Activated T-cell treated with anti-CD3 and anti-CD28 coated beads, Interleukin-2, amount 50 U/mL, for 48 hours (primary cell): ENCODE measurements around the gene C9orf85.
"Not testable (repeated sequence)": the region's sequence is repeated elsewhere in the genome, so short reads cannot be mapped to it uniquely, and the experiment has no call there.

Experiments used
- DNase-seq, 2 experiments: peaks; one replicate each; pipeline ENCODE4 v3.0.0-alpha.2; 2020

The C9orf85 gene, protein sequence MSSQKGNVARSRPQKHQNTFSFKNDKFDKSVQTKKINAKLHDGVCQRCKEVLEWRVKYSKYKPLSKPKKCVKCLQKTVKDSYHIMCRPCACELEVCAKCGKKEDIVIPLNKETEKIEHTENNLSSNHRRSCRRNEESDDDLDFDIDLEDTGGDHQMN

DNA sequence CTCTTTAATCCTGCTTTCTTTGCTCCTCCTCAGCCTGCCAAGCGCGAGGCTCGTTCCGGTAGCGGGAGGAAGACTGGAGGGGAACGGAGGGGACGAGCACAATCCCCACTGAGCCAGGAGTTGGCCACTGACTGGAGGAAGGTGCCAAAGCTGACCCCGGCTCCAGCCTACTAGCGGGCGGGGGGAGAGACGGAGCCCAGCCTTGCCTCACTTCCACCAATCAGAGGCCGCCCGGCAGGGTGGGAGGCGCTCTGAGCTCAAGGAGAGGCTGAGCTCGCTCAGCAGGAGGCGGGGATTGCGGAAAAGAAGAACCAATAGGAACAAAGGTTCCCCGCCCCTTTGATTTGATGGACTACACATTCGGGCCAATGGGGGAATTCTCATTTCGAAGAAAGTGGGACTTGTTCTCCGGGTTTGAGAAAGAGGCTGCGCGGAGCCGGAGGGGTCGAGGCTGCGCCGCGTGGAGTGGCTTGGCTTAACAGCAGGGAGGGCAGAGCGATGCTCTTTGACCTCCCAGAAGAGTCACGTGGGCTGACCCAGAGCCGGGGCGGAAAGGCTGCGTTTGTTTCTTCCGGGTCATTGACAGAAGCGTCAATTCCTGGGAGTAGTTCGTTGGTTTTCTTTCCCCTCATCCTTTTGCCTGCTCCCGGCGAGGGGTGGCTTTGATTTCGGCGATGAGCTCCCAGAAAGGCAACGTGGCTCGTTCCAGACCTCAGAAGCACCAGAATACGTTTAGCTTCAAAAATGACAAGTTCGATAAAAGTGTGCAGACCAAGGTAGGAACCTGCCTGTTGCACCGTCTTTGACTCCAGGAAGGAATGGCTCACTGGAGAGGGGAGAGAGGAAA, at the start of gene C9orf85, which contains the start of gene ABHD17B:
Gene C9orf85 (plus strand): TSS at position 579 of the 847 bp plus-strand sequence. CDS start 96 bp downstream, at position 675.
Gene ABHD17B (minus strand): TSS at position 133 of the 847 bp plus-strand sequence. CDS start 36,113 bp downstream, outside the sequence.
- DNase-seq: peak; percentile 96

DNA sequence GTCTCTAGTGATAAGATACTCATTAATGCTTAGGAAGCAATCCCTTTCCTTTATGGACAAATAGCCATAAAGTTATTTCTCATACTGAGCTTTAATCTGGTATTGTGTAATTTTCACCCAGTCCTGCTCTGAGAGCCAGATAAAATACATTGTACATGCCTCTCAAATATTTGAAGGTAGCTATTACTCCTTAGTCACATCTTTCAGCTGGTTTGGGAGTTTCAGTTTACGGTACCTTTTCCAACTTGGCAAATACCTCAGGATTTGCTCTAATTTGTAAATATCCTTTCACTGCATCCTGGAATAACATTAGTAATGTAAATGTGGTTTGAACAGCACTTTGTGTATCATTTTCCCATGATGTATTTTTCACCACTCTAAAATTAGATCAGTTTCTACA, 47.8 kb upstream of the C9orf85 start:
- DNase-seq: no peak

DNA sequence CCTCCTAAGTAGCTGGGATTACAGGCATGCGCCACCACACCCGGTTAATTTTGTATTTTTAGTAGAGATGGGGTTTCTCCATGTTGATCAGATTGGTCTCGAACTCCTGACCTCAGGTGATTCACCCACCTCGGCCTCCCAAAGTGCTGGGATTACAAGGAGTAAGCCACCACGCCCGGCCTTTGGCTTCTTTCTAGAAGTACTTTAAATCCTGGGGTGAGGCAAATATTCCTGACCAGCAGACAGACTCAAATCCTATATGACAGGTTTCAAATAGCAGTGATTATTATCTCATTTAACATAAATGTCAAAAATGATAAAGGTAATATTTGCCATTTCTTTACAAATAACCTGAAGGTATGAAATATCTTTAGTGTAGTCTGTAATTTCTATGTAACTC, 36.1 kb upstream of the C9orf85 start:
- DNase-seq: no peak

DNA sequence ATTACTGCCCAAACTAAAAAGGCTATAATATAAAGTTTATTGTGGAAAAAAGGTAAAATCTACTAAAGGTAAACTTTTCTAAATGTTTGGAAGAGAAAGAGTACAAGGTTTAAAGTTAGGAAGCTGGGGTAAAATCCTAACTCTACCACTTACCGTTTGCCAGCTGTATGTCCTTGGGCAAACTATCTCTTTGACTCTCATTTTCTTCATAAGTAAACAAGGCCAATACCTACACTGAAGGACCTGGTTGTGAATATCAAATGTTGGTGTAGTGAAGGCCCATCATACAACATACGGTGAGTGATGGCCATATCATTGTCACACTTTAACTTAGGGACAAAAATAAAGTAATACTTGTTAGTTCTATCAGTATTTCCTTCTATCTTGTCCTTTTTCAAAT, 35.3 kb upstream of the C9orf85 start:
- DNase-seq: no peak

DNA sequence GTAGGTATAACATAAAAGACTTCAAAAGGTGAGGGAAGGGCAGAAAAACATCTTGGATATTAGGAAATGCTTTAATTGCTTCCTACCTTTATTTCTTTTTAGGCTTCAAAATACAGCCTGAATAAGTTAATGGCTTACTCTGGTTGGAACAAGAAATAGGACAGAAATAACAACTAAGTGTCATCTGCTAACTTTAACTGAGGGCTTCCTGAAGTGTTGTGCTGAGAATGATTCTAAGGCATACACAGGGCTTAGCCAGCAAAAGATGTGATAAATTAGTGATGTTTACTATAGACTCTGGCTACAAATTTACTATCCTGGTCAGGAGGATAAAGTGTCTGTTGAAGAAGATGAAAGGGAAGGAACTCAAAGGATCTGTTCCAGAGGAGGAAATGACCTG, 34.6 kb upstream of the C9orf85 start:
- DNase-seq: no peak

DNA sequence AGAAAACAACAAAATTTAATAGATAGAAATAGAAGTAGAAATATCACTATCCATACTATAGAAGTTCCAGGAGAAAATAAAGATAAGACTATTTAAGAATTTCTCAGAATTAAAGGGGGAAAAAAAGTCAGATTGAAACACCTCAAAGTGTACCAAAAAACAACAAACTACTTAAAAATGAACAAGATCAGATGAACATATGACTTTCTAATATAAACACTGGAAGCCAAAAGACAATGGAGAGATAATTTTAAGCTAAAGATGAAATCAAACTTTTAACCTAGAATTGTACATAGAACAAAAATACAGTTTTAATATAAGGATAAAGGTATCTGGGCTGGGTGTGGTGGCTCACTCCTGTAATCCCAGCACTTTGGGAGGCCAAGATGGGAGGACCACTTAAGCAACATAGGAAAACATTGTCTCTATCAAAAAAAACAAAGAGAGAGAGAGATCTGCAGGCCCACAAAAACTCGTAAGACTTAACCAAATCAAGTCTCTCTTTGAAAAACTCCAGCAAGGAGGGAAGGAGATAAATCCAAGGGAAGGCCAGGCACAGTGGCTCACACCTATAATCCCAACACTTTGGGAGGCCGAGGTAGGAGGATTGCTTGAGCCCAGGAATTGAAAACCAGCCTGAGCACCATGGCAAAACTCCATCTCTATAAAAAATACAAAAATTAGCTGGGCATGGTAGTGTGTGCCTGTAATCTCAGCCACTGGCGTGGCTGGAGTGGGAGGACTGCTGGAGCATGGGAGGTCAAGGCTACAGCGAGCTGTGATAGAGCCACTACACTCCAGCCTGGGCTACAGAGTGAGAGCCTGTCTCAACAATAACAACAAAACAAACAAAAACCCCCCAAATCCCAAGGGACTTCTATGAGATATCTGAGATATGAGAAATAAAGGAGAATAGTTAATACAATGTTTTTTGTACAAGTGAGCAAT, 32.8 kb upstream of the C9orf85 start:
- no peak for DNase-seq

DNA sequence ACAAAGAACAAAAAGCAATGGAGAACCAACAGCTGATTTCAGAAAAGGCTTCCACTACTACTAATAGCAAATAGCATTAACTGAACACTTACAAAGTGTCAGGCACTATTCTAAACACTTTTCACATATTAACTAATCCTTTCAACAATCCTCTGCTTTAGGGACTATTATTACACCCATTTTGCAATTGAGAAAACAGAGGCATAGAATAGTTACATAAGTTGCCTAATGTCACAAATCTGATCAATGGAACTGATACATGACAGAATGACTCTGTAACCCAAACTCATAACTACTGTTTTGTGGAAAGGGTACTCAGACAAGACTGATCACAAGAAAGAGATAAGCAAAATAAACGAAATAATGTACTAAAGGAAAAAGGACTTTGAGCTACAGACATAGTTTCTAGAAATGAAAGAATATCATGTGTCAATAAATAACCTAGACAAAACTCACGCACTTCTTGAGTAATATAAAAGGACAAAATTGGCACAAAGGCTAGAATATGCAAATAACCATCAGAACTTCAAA, 31.7 kb upstream of the C9orf85 start:
- DNase-seq: no peak

DNA sequence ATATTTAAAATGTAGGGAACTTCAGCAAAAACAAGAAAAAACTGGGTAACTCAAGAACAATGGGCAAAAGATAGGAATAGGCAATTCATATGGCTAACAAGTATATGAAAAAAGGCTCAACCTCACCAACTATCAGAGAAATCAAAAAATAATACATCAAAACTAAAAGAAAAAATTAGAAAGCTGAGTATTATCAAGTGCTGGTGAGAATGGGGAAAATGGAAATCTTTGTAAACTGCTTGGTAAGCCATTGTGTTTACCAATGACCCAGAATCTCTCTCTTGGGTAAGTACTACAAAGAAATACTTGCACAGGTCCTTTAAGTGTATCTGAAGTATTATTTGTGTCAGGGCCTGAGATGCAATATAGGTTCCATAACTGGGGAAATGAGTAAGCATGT, 27.4 kb upstream of the C9orf85 start:
- no peak for DNase-seq

DNA sequence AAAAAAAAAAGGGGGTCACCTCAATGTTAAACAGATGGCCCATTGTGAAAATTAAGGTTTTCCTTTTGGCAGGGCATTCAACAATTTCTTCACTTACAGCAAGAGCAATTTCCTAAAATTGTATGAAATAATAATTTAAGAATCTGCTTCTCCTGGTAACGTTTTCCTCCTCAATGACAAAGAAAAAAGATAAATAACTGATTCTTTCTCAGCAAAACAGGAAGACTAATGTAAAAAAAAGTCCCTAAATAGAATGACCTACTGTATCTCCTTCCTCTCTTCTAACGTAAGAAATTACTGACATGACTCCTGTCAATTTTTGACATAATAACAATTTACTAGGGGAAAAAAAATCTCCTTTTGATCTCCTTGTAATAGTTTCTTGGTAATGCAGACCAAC, 26.0 kb upstream of the C9orf85 start:
- no peak for DNase-seq

DNA sequence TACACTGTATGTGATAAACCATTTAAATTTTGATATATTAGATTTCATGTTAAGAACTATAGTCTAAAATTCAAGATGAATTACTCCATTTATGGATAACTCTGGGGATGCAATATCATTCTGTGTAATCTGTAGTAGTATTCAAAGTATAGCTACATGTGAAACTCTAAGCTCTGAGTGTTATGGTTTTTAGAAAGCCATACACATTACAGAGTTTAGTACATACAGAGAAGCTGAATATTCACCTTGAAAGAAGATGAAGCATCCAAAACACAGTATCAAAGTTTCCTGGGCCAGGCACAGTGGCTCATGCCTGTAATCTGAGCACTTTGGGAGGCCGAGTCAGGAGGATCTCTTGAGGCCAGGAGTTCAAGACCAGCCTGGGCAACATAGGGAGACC, 25.4 kb upstream of the C9orf85 start:
- peak in 1 of 2 experiments; percentile 27 for DNase-seq

DNA sequence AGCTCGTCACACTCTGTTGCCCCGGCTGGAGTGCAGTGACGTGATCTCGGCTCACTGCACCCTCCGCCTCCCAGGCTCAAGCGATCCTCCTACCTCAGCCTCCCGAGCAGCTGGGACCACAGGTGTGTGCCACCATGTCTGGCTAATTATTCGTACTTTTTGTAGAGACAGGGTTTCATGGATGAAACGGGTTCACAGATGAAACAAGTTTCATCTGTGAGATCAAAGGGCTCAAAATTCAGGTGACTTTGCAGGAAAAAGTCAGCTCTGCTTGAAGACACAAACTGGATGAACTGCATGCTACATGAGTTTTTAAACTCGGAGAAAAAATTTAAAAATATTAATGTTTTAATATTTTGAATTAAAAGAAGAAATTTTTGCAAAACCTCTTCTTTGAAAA, 24.9 kb upstream of the C9orf85 start:
- DNase-seq: no peak

DNA sequence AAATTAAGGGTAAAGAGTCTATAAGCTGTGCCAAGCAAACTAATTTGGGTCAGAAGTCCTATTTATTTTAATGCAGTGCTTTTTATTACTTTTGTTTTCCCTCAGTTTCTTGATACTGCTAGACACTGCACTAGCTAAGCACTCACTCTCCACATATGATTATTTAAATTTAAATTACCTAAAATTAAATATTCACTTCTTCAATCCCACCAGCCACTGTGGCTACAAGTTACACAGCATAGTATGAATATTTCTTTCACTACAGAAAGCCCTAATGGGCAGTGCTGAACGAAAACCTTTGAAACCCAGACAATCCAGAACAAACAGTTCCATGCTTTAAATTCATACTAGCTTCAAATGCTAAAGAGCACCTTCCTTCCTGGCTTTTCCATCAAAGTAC, 24.1 kb upstream of the C9orf85 start:
- no peak for DNase-seq

DNA sequence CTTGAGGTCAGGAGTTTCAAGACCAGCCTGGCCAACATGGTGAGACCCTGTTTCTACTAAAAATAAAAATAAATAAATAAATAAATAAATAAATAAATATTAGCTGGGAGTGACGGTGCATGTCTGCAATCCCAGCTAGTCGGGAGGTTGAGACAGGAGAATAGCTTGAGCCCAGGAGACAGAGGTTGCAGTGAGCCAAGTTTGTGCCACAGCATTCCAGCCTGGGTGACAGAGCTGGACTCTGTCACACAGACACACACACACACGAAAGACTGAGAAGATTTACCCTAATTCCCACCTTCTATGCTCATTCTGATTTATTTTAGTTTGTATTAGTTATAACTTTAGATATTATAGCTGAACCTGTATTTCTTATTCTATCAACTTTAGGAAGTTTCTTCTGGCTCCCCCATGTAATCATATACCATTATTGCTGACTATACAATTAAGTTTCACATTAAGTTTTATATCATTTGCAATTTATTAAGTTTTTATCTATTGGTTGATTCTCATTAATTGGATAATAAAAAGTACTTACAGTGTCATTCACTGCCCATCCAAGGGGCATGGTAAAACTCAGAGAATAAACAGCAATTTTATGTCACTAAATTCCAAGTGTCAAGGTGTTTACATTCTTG, 21.3 kb upstream of the C9orf85 start:
- no peak for DNase-seq

DNA sequence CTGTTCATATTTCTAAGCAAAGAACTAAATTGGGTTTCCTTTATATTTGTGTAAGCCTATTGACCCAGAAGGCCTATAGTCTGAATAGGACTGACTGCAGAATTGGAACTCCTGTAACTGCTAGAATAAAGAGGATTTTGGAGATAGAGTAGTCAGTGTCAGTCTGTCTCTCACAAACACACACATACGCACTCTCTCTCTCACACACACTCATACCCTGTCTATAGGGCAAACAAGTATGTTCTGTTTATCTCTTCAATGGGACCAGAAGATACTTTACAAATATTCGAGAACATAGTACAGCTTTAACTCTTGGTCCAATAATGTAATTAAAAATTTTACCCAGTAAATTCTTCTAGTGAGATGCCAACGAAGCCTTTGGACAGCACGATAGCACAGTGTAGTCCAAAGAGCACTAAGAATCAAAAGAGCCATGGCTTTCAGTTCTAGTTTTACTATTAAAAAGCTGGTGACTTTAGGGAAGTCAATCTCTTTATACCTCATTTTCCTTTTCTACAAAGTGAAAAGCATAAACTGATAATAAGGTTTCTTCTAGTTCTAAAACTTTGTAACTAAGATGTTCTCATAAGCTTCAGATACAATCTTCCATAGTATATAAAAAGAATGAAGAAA, 19.8 kb upstream of the C9orf85 start:
- DNase-seq: no peak

DNA sequence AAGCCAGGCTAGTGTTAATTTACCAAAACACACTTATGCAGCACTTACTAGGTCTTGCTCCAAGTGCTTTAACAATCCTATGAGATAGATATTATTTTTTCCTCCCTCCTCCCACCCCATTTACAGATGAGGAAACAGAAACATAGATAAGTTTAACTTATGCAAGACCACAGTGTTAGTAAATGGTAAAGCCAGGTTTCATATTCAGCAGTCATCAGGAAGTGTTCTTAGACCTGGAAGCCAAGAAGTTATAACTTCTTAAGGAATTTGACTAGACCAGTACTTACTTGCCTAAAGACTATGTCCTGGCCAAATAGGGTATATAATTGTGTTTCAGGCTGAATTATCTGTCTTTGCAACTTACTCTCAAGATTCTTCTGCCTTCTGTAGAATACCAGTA, 16.3 kb upstream of the C9orf85 start:
- no peak for DNase-seq

DNA sequence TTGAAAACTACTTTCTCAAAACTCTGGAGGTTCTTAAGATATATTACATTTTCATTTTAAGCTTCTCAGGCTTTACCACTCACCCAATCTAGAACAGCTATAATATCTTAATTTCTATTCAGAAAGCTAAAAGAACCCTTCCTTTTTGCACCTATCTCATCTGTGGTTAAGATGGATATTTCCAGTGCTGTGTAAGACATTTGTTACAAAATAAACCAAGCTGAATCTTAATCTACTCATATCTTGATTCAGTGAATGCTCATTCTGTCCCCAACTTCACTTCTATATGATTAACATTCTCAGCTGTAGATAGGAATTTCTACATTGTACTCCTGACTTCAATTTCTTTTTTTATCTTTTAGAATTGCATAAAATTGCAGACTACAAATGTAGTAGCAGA, 15.5 kb upstream of the C9orf85 start:
- no peak for DNase-seq

DNA sequence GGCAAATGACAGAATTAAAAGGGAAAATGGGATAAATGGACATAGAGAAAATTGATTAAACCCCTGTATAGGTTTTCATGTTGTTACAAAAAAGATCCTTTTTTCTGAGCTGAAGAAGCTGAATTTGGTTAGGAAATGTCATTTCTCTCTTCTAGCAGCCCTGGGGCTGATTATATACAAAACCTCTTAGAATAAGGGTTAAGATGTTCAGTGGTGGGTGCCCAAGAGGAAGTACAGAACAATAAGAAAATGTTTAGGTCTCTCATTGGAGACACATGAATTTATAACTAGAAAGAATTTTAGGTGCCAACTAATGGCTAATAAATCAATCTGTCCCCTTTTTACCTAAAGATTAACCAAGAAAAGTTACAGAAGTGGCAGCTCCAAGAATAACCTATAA, 14.7 kb upstream of the C9orf85 start:
- DNase-seq: no peak

DNA sequence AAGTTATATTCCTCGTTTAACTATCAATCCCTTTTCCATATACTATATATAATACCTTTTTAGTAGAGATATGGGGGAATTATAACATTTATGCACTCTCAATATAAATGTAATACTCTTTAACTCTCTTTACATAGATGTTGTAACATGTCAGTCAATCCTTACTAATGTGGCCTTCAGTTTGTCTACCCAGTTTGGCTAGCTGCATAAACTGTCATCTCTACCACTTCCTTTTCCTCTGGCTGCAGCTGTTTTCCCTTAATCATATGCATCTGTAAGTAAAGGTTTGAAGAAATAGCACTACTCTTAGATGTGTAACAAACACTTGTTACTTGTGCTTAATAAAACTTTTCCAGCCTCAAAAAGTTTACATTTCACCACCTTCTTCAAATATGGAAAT, 13.9 kb upstream of the C9orf85 start:
- DNase-seq: no peak

DNA sequence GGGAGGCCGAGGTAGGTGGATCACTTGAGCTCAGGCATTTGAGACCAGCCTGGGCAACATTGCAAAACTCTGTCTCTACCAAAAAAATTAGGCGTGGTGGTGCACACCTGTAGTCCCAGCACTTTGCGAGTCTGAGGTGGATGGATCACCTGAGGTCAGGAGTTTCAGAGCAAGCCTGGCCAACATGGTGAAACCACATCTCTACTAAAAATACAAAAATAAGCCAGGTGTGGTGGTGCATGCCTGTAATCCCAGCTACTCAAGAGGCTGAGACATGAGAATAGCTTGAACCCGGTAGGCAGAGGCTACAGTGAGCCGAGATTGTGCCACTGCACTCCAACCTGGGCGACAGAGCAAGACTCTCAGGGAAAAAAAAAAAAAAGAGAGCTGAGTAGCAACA, 12.7 kb upstream of the C9orf85 start:
- DNase-seq: not testable (repeated sequence)

DNA sequence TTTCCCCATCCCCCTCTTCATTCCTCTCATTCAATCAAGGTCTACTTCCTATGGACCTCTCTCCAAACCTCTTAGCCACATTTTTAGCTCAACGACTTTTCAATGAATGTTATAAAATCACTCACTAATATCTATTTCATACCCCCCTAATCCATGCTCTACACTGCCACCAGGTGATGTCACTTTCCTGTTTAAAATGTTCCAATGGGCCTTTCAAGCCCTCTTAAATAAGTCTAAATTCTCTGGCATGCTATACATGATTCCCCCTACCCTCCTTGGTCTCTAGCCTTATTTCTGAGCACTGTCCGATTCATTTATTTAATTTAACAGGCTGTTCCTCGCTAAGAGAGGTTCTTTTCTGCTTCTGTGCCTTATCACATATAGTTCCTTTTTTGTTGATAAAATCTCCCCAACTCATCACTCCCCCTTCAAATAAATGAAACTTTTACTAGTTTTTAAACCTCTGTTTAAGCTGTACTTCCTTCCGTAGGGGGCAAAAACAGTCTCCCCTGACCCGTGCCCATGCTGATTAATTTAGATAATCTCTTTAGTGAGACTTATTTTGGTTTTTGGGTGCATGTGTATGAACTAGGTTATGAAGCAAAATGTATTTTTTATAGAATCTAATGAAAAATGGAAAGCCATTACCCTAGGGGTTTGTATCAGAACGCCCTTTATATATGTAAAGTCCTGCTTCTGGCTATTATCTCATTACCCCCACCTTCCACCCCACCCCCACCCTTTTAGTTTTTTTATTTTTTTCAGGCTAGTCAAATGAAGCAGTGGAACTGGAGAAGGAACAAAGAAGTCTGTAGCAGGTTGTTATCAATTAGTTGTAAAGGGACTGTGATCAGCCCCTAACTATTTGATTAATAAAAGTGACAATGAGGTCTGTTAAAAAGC, 9.5 kb upstream of the C9orf85 start:
- no peak for DNase-seq

DNA sequence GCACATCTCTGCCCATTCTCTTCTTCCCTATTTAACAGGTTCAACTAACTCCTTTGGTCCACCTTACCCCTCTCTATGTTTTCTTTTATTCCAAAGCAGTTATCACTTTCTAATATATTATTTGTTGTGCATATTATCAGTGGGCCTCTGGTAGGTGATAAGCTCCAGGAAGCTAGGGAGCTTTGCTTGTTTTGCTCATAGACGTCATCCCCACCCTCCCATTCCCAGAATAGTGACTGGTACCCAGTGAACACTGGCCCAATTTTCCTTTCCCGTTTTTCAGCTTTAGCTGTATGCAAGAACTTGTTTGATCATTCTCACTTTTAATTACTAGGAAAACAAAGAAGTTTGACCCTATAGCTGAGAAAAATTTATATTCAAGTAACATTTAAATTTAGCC, 7.4 kb upstream of the C9orf85 start:
- no peak for DNase-seq
